Upper lobe of left lung (tissue), 6 donors: ENCODE measurements around the gene THUMPD1. TPM values are rescaled to one million over a fixed set of nuclear protein-coding genes. Genes with fewer than 3 reads are reported as not detected.
"Not testable (repeated sequence)": the region's sequence is repeated elsewhere in the genome, so short reads cannot be mapped to it uniquely, and the experiment has no call there.

Experiments
- ATAC-seq, 2 donors: fragments of 200-7000 bp; cut with Tn5 transposase; one replicate each; pipeline ENCODE4 v1.9.1; 2022; ENCODE audit warnings: mild to moderate bottlenecking in 2 of 2, moderate library complexity in 2 of 2; ENCODE audit not compliant: low FRiP score in 2 of 2
- DNase-seq, 2 donors: peaks; one replicate each; pipeline ENCODE4 v3.0.0-alpha.2; 2019 to 2020
- H3K27ac ChIP-seq, 4 donors: fragments of 200-600 bp; sonication (generic); one replicate each; pipeline ENCODE4 v1.5.1; 2016 to 2019
- H3K27me3 ChIP-seq, 4 donors: fragments of 200-600 bp; sonication (generic); one replicate each; pipeline ENCODE4 v1.5.1; 2017 to 2019
- H3K36me3 ChIP-seq, 4 donors: fragments of 200-600 bp; sonication (generic); one replicate each; pipeline ENCODE4 v1.5.1; 2016 to 2019
- H3K4me1 ChIP-seq, 4 donors: fragments of 200-600 bp; sonication (generic); one replicate each; pipeline ENCODE4 v1.5.1; 2018 to 2019
- H3K4me3 ChIP-seq, 4 donors: fragments of 200-600 bp; sonication (generic); one replicate each; pipeline ENCODE4 v1.5.1; 2017 to 2019; ENCODE audit warnings: mild to moderate bottlenecking in 2 of 4, moderate library complexity in 1 of 4
- H3K9me3 ChIP-seq, 4 donors: fragments of 200-600 bp; sonication (generic); one replicate each; pipeline ENCODE4 v1.5.1; 2018 to 2019
- CTCF ChIP-seq, 6 experiments: fragments of 450-650 bp in 4 of 6; fragments of 200-600 bp in 2 of 6; sonication (generic) in 2 of 6; IDR thresholded peaks; one replicate each; pipeline ENCODE4 v1.5.1; 2016 to 2019; ENCODE audit warnings: antibody characterized with exemption in 6 of 6
- EP300 ChIP-seq, 4 donors: sonication (generic); formaldehyde crosslinking; IDR thresholded peaks; one replicate each; pipeline ENCODE4 v1.5.1; 2017; ENCODE audit warnings: antibody characterized with exemption in 4 of 4, control low read depth in 2 of 4
- POLR2A ChIP-seq, 4 donors: fragments of 450-650 bp; IDR thresholded peaks; one replicate each; pipeline ENCODE4 v1.5.1; 2016 to 2017; ENCODE audit warnings: antibody characterized with exemption in 4 of 4, mild to moderate bottlenecking in 2 of 4
- POLR2AphosphoS5 ChIP-seq, 2 donors: sonication (generic); formaldehyde crosslinking; IDR thresholded peaks; one replicate each; pipeline ENCODE4 v1.5.1; 2017; ENCODE audit warnings: antibody characterized with exemption in 2 of 2
- WGBS, 2 donors: methylation state at CpG; one replicate each; pipeline ENCODE4 v1.1.5; 2017 to 2018; 5-methylcytosine and 5-hydroxymethylcytosine counted together
- total RNA-seq, 6 donors: library from RNA; depleted of rRNA in 4 of 6; stranded (reverse); fragments of >200 nt in 4 of 6; gene quantifications; one replicate each; pipeline versions ENCODE4 v1.1.0 to v1.2.1, GENCODE V29; 2016 to 2021
- donor health status: DM: no; HTN: no; CAD: no; lungs with moderate emphysema.
- donor health status: DM: no; HTN: yes; CAD: no; lungs with severe emphysema.

Gene THUMPD1
- total RNA-seq, 6 donors from 2014 or later = 34.1 to 62.0 (median 41.2) TPM

- ATAC-seq = no peak
- no peak for TF ChIP-seq EP300 (IDR thresholded peaks at IDR 0.05)
- no peak for TF ChIP-seq POLR2AphosphoS5 (IDR thresholded peaks at IDR 0.05)
- TF ChIP-seq CTCF (IDR thresholded peaks at IDR 0.05) = no peak
- TF ChIP-seq POLR2A (IDR thresholded peaks at IDR 0.05) = no peak
- Histone ChIP-seq H3K4me1 (peaks cover 0 to 7% (median 3%) of the 10 kb centered on the region in 4 donors), H3K27me3 (no peaks in the 10 kb centered on the region), H3K4me3 (no peak overlapping the region), H3K27ac (peak overlapping the region in 3 of 4 donors; percentile 62 to 82 (median 73)), H3K36me3 (no peaks in the 10 kb centered on the region), H3K9me3 (no peaks in the 10 kb centered on the region)
- DNase-seq = no peak
- WGBS, 2 donors = 92 to 93% methylated on average over 3 of the region's 3 CpGs
Measured at GRCh38 chr16:20762404-20763123, 20.9 kb upstream of the THUMPD1 start.

- Histone ChIP-seq H3K9me3 (no peaks in the 10 kb centered on the region), H3K4me3 (no peak overlapping the region), H3K36me3 (no peaks in the 10 kb centered on the region), H3K4me1 (peaks cover 0 to 7% (median 3%) of the 10 kb centered on the region in 4 donors), H3K27ac (no peak overlapping the region), H3K27me3 (no peaks in the 10 kb centered on the region)
- TF ChIP-seq POLR2AphosphoS5 (IDR thresholded peaks at IDR 0.05) (no peak), POLR2A (IDR thresholded peaks at IDR 0.05) (no peak), CTCF (IDR thresholded peaks at IDR 0.05) (no peak), EP300 (IDR thresholded peaks at IDR 0.05) (no peak)
- ATAC-seq = no peak
- no peak for DNase-seq
- WGBS, 2 donors = 78 to 83% methylated on average over 1 of the region's 1 CpG
Measured at GRCh38 chr16:20761175-20761574, 19.6 kb upstream of the THUMPD1 start.

DNA sequence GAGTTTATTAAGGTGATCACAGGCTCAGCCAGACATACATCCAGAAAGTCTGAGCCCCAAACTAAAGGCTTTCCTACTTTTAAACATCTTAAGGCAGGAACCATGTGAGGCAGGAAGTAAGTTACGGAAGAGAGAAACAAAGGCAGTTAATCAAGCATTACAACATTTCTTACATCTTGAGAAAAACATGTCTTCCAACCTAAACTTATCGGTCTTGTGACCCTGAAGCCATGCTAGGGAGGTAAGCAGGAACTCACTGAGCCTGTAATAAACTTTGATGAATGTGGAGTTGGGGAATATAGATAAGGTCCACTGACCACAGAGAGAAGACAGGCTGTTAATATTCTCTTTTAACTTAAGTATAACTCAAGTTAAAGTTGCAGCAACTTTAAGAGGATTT is 18.7 kb upstream of the THUMPD1 start:
- Histone ChIP-seq H3K27me3 (no peaks in the 10 kb centered on the region), H3K9me3 (no peaks in the 10 kb centered on the region), H3K4me1 (peaks cover 0 to 7% (median 3%) of the 10 kb centered on the region in 4 donors), H3K36me3 (no peaks in the 10 kb centered on the region), H3K4me3 (no peak overlapping the region), H3K27ac (no peak overlapping the region)
- no peak for DNase-seq
- 65 to 67% methylated on average over 2 of the region's 2 CpGs for WGBS, 2 donors
- no peak for ATAC-seq
- TF ChIP-seq POLR2AphosphoS5 (IDR thresholded peaks at IDR 0.05) (no peak), CTCF (IDR thresholded peaks at IDR 0.05) (no peak), EP300 (IDR thresholded peaks at IDR 0.05) (no peak), POLR2A (IDR thresholded peaks at IDR 0.05) (no peak)

DNA sequence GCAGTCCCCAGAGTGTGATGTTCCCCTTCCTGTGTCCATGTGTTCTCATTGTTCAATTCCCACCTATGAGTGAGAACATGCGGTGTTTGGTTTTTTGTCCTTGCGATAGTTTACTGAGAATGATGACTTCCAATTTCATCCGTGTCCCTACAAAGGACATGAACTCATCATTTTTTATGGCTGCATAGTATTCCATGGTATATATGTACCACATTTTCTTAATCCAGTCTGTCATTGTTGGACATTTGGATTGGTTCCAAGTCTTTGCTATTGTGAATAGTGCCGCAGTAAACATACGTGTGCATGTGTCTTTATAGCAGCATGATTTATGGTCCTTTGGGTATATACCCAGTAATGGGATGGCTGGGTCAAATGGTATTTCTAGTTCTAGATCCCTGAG is 14.2 kb upstream of the THUMPD1 start:
- H3K36me3 ChIP-seq, H3K9me3 ChIP-seq, H3K4me3 ChIP-seq, H3K27ac ChIP-seq, ATAC-seq, H3K27me3 ChIP-seq, H3K4me1 ChIP-seq, DNase-seq: not testable (repeated sequence)
- WGBS, 2 donors = 80 to 92% methylated on average over 2 of the region's 5 CpGs

DNA sequence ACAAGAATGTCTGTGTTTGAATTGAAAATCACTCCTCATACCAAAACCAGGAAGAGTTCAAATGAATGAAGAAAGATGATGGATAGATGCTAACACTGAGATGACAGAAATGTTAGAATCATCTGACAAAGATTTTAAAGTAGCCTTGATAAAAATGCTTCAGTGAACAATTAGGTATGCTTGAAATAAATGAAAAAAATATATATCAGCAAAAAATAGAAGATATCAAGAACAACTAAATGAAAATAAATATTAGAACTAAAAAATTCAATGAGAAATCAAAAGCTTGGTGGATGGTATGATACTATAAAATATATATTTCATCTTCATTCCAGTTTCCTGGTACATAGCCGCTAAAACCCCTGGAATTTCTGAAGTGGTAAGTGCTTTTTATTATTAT is 13.6 kb upstream of the THUMPD1 start:
- Histone ChIP-seq H3K27me3 (no peaks in the 10 kb centered on the region), H3K4me3 (no peak overlapping the region), H3K9me3 (no peaks in the 10 kb centered on the region), H3K36me3 (no peaks in the 10 kb centered on the region), H3K27ac (no peak overlapping the region), H3K4me1 (no peaks in the 10 kb centered on the region)
- WGBS, 2 donors = 93 to 97% methylated on average over 1 of the region's 1 CpG
- ATAC-seq (no peak), DNase-seq (no peak)
- TF ChIP-seq POLR2A (IDR thresholded peaks at IDR 0.05) (no peak), EP300 (IDR thresholded peaks at IDR 0.05) (no peak)

- no peak for ATAC-seq
- 86 to 90% methylated on average over 1 of the region's 1 CpG for WGBS, 2 donors
- no peak for TF ChIP-seq POLR2AphosphoS5 (IDR thresholded peaks at IDR 0.05)
- TF ChIP-seq POLR2A (IDR thresholded peaks at IDR 0.05) = no peak
- TF ChIP-seq EP300 (IDR thresholded peaks at IDR 0.05) = no peak
- no peak for TF ChIP-seq CTCF (IDR thresholded peaks at IDR 0.05)
Measured at GRCh38 chr16:20753727-20754126, 12.1 kb upstream of the THUMPD1 start.

More at GRCh38 chr16:20753727-20754126, 12.1 kb upstream of the THUMPD1 start:
- Histone ChIP-seq H3K27me3 (no peaks in the 10 kb centered on the region), H3K36me3 (no peaks in the 10 kb centered on the region), H3K27ac (no peak overlapping the region), H3K9me3 (no peaks in the 10 kb centered on the region), H3K4me1 (no peaks in the 10 kb centered on the region), H3K4me3 (no peak overlapping the region)
- DNase-seq = no peak
